Trophoblast cell (in vitro differentiated cells and primary cell): ENCODE measurements around the gene CNDP2.

Experiments used
- DNase-seq, 2 donors: peaks; one replicate each; pipeline ENCODE4 v3.0.0-alpha.2; 2016
- H2AFZ ChIP-seq: 2 replicates; pipeline ENCODE4 v1.6.1; 2013; ENCODE audit warnings: low read length, moderate library complexity, mild to moderate bottlenecking; ENCODE audit not compliant: insufficient read depth, poor library complexity
- H2AK5ac ChIP-seq: 2 replicates; pipeline ENCODE4 v1.6.1; 2013; ENCODE audit warnings: mild to moderate bottlenecking, low read length
- H2BK120ac ChIP-seq: 2 replicates; pipeline ENCODE4 v1.6.1; 2013; ENCODE audit warnings: low read length, mild to moderate bottlenecking, moderate library complexity; ENCODE audit not compliant: insufficient read depth, poor library complexity
- H2BK12ac ChIP-seq: 2 replicates; pipeline ENCODE4 v1.6.1; 2013; ENCODE audit warnings: mild to moderate bottlenecking, low read length, moderate library complexity
- H2BK5ac ChIP-seq: 2 replicates; pipeline ENCODE4 v1.6.1; 2013; ENCODE audit warnings: low read length, low read depth, moderate library complexity, mild to moderate bottlenecking; ENCODE audit not compliant: poor library complexity
- H3K14ac ChIP-seq: 2 replicates; pipeline ENCODE4 v1.6.1; 2013; ENCODE audit warnings: mild to moderate bottlenecking, low read length
- H3K18ac ChIP-seq: 2 replicates; pipeline ENCODE4 v1.6.1; 2013; ENCODE audit warnings: mild to moderate bottlenecking, low read length
- H3K23ac ChIP-seq: 2 replicates; pipeline ENCODE4 v1.6.1; 2013; ENCODE audit warnings: low read length
- H3K27ac ChIP-seq: 2 replicates; pipeline ENCODE4 v1.5.1; 2013; ENCODE audit warnings: low read depth, mild to moderate bottlenecking, inconsistent platforms, low read length, moderate library complexity
- H3K27me3 ChIP-seq: 2 replicates; pipeline ENCODE4 v1.6.1; 2013; ENCODE audit warnings: inconsistent platforms, mild to moderate bottlenecking, low read length, moderate library complexity; ENCODE audit not compliant: insufficient read depth
- H3K36me3 ChIP-seq, 2 experiments: 1 replicate in 1 of 2; 2 replicates in 1 of 2; pipeline ENCODE4 v1.6.1; 2013; ENCODE audit warnings: low read length in 2 of 2, mild to moderate bottlenecking in 2 of 2, moderate library complexity in 1 of 2; ENCODE audit not compliant: insufficient read depth in 2 of 2, control insufficient read depth in 1 of 2
- H3K4ac ChIP-seq: 2 replicates; pipeline ENCODE4 v1.6.1; 2013; ENCODE audit warnings: low read depth, mild to moderate bottlenecking, low read length, moderate library complexity
- H3K4me1 ChIP-seq, 2 experiments: 1 replicate in 1 of 2; 2 replicates in 1 of 2; pipeline ENCODE4 v1.6.1; 2013; ENCODE audit warnings: low read length in 2 of 2, mild to moderate bottlenecking in 2 of 2, moderate library complexity in 1 of 2; ENCODE audit not compliant: insufficient read depth in 2 of 2, control insufficient read depth in 1 of 2
- H3K4me2 ChIP-seq: 2 replicates; pipeline ENCODE4 v1.6.1; 2013; ENCODE audit warnings: inconsistent platforms, mild to moderate bottlenecking, low read length, moderate library complexity
- H3K4me3 ChIP-seq: 2 replicates; pipeline ENCODE4 v1.5.1; 2013; ENCODE audit warnings: mild to moderate bottlenecking, low read depth, low read length, inconsistent platforms
- H3K79me1 ChIP-seq: one replicate; pipeline ENCODE4 v1.6.1; 2013; ENCODE audit warnings: low read length
- H3K79me2 ChIP-seq: 2 replicates; pipeline ENCODE4 v1.6.1; 2013; ENCODE audit warnings: low read length, mild to moderate bottlenecking; ENCODE audit not compliant: control insufficient read depth, insufficient read depth, poor library complexity
- H3K9ac ChIP-seq: 2 replicates; pipeline ENCODE4 v1.6.1; 2013; ENCODE audit warnings: mild to moderate bottlenecking, low read length
- H3K9me3 ChIP-seq: 2 replicates; pipeline ENCODE4 v1.6.1; 2013; ENCODE audit warnings: low read depth, mild to moderate bottlenecking, control low read depth, inconsistent platforms, low read length; ENCODE audit not compliant: insufficient read depth
- H4K12ac ChIP-seq: 2 replicates; pipeline ENCODE4 v1.6.1; 2013; ENCODE audit warnings: low read depth, mild to moderate bottlenecking, low read length, moderate library complexity
- H4K8ac ChIP-seq: 2 replicates; pipeline ENCODE4 v1.6.1; 2013; ENCODE audit warnings: low read depth, mild to moderate bottlenecking, low read length, moderate library complexity
- H4K91ac ChIP-seq: one replicate; pipeline ENCODE4 v1.6.1; 2013; ENCODE audit warnings: low read depth, mild to moderate bottlenecking, low read length, moderate library complexity
- WGBS: extraction: QIAGEN DNeasy Blood & Tissue Kit; methylation state at CpG from one replicate; pipeline ENCODE4 v1.1.7; 2013; ENCODE audit warnings: missing lambda C conversion rate; ENCODE audit not compliant: insufficient read length, insufficient coverage; ENCODE audit errors: extremely low coverage; 5-methylcytosine and 5-hydroxymethylcytosine counted together

CNDP2 gene

DNA sequence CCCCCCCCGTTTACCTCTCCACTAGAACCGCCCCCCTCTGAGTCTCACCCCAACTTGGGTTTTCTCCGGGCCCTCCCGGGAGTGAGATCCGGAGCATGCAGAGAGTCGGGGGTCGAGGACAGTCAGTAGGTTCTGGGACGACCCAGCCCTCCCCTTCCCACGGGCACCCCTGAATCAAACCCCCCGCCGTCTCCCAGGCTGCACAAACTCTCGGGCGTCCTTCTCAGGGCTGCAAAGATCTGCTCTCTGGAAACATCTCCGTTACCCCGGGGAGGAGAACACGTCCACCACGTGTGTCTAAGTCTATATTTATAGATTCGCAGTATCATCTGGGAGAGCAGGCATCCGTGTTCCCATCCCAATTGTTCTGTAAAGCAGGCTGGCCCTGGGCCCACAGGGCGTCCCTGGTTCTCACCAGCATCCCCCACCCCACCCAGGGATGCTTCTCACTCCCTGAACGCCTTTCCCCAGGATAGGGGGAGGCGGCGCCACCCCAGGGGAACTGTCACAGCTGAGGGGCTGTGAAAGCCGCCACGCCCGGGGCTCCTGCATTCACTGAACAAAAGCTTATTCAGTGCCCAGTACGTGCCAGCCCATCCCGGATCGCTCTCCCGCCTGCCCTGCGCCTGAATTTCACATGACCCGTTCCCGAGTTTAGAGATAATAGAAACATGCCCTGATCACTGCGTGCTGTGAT, 38.3 kb upstream of the CNDP2 start:
- Histone ChIP-seq H3K4me1 (peaks cover 6% of the 10 kb centered on the region in 2 experiments), H3K4ac (no peak overlapping the region), H3K23ac (no peak overlapping the region), H3K4me2 (no peak overlapping the region), H3K18ac (no peak overlapping the region), H3K9me3 (no peaks in the 10 kb centered on the region), H3K79me1 (no peaks in the 10 kb centered on the region), H3K9ac (no peak overlapping the region), H2BK12ac (no peak overlapping the region), H3K4me3 (no peak overlapping the region), H4K8ac (no peak overlapping the region), H3K27me3 (peaks cover 33% of the 10 kb centered on the region), H3K79me2 (no peaks in the 10 kb centered on the region), H3K36me3 (no peaks in the 10 kb centered on the region), H2BK5ac (no peak overlapping the region), H2BK120ac (no peak overlapping the region), H4K12ac (no peak overlapping the region), H2AFZ (no peak overlapping the region), H3K27ac (no peak overlapping the region), H3K14ac (no peak overlapping the region), H2AK5ac (no peak overlapping the region), H4K91ac (no peak overlapping the region)
- DNase-seq: no peak
- no CpG with 5 or more reads among the region's 34 CpGs for WGBS

DNA sequence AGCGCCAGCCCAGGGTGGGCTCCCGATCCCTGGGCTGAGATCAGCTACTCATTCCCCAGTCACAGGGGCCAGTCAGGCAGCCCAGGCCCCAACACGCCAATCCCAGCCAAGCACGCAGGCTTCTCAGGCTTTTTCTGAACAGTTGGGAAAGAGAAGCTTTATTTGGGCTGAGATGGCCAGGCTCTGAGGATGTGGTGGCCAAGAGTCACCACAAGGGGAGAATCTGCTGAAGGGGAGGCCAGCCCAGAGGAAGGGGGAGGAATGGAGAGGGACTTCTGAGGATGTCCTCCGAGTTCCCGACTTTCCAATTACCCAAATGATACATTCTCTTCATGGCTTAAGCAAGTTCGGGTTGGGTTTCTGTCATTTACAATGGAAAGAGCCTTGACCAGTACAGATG, 36.3 kb upstream of the CNDP2 start:
- Histone ChIP-seq H4K8ac (no peak overlapping the region), H3K9me3 (no peaks in the 10 kb centered on the region), H2BK12ac (no peak overlapping the region), H2BK120ac (no peak overlapping the region), H3K27me3 (peaks cover 30% of the 10 kb centered on the region), H3K4me3 (no peak overlapping the region), H3K79me2 (no peaks in the 10 kb centered on the region), H3K4me1 (peaks cover 6% of the 10 kb centered on the region in 2 experiments), H3K4me2 (no peak overlapping the region), H3K79me1 (no peaks in the 10 kb centered on the region), H2BK5ac (no peak overlapping the region), H4K12ac (no peak overlapping the region), H3K36me3 (no peaks in the 10 kb centered on the region), H3K9ac (no peak overlapping the region), H2AFZ (no peak overlapping the region), H3K4ac (no peak overlapping the region), H3K18ac (no peak overlapping the region), H3K27ac (no peak overlapping the region), H4K91ac (no peak overlapping the region), H3K23ac (no peak overlapping the region), H3K14ac (no peak overlapping the region), H2AK5ac (no peak overlapping the region)
- no CpG with 5 or more reads among the region's 7 CpGs for WGBS
- DNase-seq: no peak

DNA sequence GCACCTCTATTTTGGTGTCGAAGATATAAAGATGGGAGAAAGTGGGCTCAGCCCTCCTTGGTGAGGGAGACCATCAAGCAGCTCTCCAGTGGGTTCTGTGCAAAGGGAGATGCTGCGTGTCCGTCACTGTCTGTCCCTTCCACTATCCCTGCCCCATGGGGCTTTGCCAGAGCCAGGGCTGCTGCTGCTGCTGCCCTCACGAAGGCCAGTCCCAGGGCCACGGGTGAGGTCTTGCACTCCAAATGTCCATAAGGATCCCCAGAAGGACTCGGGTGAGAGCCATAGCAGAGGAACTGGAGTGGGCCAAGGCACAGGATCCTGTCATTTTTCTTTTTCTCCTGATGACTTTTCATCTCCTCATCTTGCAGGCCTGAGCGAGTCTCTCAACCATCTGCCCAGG, 35.3 kb upstream of the CNDP2 start:
- no peak for DNase-seq
- Histone ChIP-seq H4K8ac (no peak overlapping the region), H3K27me3 (peaks cover 30% of the 10 kb centered on the region), H2BK12ac (no peak overlapping the region), H3K4me3 (no peak overlapping the region), H2AFZ (no peak overlapping the region), H3K18ac (no peak overlapping the region), H4K91ac (no peak overlapping the region), H3K9ac (no peak overlapping the region), H4K12ac (no peak overlapping the region), H2BK5ac (no peak overlapping the region), H3K4me2 (no peak overlapping the region), H3K36me3 (no peaks in the 10 kb centered on the region), H3K27ac (no peak overlapping the region), H3K23ac (no peak overlapping the region), H3K79me1 (no peaks in the 10 kb centered on the region), H3K9me3 (no peaks in the 10 kb centered on the region), H2AK5ac (no peak overlapping the region), H2BK120ac (no peak overlapping the region), H3K79me2 (no peaks in the 10 kb centered on the region), H3K4ac (no peak overlapping the region), H3K4me1 (peaks cover 6% of the 10 kb centered on the region in 2 experiments), H3K14ac (no peak overlapping the region)
- whole genome bisulfite sequencing: no CpG with 5 or more reads among the region's 7 CpGs

DNA sequence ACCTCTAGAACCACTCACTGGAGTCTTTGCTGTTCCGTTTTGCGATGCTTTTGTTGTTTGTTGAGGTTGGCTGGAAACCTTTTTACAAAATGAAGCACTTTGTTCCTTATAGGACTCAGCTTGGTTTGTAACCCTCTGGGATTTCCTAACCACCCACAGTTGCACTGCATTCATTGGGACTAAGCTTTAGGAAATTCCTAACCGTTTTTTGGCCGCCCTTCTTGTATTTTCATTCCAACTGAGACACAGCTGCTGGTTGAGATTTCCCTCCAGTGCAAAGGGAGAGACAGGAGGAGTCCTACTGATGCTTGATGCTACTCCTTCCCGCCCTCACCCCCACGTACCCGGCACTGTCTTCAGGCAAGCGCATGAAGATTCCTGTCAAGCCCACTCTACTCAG, 32.9 kb upstream of the CNDP2 start:
- H3K79me2 ChIP-seq: no peaks in the 10 kb centered on the region
- peaks cover 0 to 2% of the 10 kb centered on the region in 2 experiments for H3K4me1 ChIP-seq
- H3K36me3 ChIP-seq: no peaks in the 10 kb centered on the region
- no peaks in the 10 kb centered on the region for H3K9me3 ChIP-seq
- H2BK12ac ChIP-seq: no peak overlapping the region
- H4K91ac ChIP-seq: no peak overlapping the region
- H3K14ac ChIP-seq: no peak overlapping the region
- no peak overlapping the region for H2AK5ac ChIP-seq
- no peak overlapping the region for H2AFZ ChIP-seq
- H3K79me1 ChIP-seq: no peaks in the 10 kb centered on the region
- no peak overlapping the region for H3K18ac ChIP-seq
- H4K12ac ChIP-seq: no peak overlapping the region
- H3K4me3 ChIP-seq: no peak overlapping the region
- no peak overlapping the region for H2BK120ac ChIP-seq
- DNase-seq: no peak
- WGBS: no CpG with 5 or more reads among the region's 8 CpGs
- H4K8ac ChIP-seq: no peak overlapping the region
- no peak overlapping the region for H3K27ac ChIP-seq
- H3K23ac ChIP-seq: no peak overlapping the region
- peaks cover 8% of the 10 kb centered on the region for H3K27me3 ChIP-seq
- H2BK5ac ChIP-seq: no peak overlapping the region
- no peak overlapping the region for H3K4me2 ChIP-seq
- no peak overlapping the region for H3K4ac ChIP-seq
- H3K9ac ChIP-seq: no peak overlapping the region
